ENCODE results near the gene RWDD1. TPM values are rescaled to one million over a fixed set of nuclear protein-coding genes. Genes with fewer than 3 reads are reported as not detected.

Gene RWDD1
- total and polyA plus RNA-seq, 2 donors (not counting 1 experiment from before 2014, with no cell fraction given): 22.8 to 60.3 TPM

- H3K27ac ChIP-seq (ENCODE audit: insufficient read depth, low read length): no peak overlapping the region
- H3K4me2 ChIP-seq (ENCODE audit: extremely low read depth, insufficient read depth, low read length): no peak overlapping the region
Observed at GRCh38 chr6:116568111-116568510, 3.2 kb upstream of the RWDD1 start.

DNA sequence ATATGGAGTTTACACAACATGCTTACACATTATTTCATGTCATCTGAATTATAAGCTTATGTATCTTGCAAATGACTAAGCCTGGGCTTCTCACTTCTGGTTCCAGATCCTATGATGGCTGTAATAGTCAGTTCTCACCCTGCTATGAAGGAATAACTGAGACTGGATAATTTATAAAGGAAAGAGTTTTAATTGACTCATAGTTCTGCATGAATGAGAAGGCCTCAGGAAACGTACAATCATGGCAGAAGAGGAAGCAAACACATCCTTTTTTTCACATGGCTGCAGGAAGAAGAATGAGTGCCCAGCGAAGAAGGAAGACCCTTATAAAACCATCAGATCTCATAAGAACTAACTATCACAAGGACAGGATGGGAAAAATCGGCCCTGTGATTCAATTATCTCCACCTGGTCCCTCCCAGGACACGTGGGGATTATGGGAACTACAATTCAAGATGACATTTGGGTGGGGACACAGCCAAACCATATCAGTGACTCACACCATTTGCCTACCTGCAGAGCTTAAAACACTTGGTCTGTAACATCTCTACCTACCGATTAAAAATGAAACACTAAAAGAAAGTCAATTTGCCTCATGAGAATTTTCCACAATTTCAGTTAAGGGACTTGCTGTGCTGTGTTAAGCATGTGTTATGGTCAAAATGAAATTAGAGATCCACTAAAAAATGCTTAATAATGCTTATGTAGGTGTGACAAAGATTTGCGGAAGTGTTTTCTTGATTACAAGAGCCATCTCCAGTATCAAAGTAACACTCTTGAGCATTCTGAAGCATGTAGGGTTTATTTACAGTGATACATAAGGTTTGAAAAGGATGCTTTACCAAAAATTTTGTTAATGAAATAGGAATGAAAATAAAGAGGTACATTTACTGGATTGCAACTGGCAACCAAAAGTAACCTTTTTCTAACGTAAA lies 2.2 kb upstream of the RWDD1 start:
- H3K27ac ChIP-seq (ENCODE audit: insufficient read depth, low read length): no peak overlapping the region
- H2AFZ ChIP-seq (ENCODE audit: low read length): no peak overlapping the region
- no peaks in the 10 kb centered on the region for H4K20me1 ChIP-seq (ENCODE audit: control insufficient read depth, extremely low read depth, insufficient read depth, low read length)
- no peaks in the 10 kb centered on the region for H3K9me3 ChIP-seq (ENCODE audit: control insufficient read depth, insufficient read depth, low read depth, low read length)
- DNase-seq (ENCODE audit: low read depth in 2 of 2): no peak
- H3K4me1 ChIP-seq (ENCODE audit: control insufficient read depth, extremely low read depth, insufficient read depth, low read length): no peaks in the 10 kb centered on the region
- H3K4me3 ChIP-seq (replicated peaks in 1 of 4; ENCODE audit: control extremely low read depth in 1 of 4, insufficient read depth in 1 of 4, low read depth in 3 of 4, low read length in 4 of 4): no peak overlapping the region
- H3K4me2 ChIP-seq (ENCODE audit: extremely low read depth, insufficient read depth, low read length): no peak overlapping the region
- H3K27me3 ChIP-seq (ENCODE audit: control insufficient read depth, insufficient read depth, low read length): no peaks in the 10 kb centered on the region
- no peak for TF ChIP-seq EZH2 (IDR thresholded peaks at IDR 0.05; ENCODE audit: low read length, missing control alignments)
- peaks cover 33% of the 10 kb centered on the region for H3K79me2 ChIP-seq (ENCODE audit: control insufficient read depth, insufficient read depth, low read length)
- no peak overlapping the region for H3K9ac ChIP-seq (ENCODE audit: insufficient read depth, low read length)
- no peaks in the 10 kb centered on the region for H3K36me3 ChIP-seq (ENCODE audit: control insufficient read depth, insufficient read depth, low read length)

More at GRCh38 chr6:116568111-116568510, 3.2 kb upstream of the RWDD1 start:
- Histone ChIP-seq H3K9ac (ENCODE audit: insufficient read depth, low read length) (no peak overlapping the region), H3K79me2 (ENCODE audit: control insufficient read depth, insufficient read depth, low read length) (peaks cover 23% of the 10 kb centered on the region), H3K9me3 (ENCODE audit: control insufficient read depth, insufficient read depth, low read depth, low read length) (no peaks in the 10 kb centered on the region), H4K20me1 (ENCODE audit: control insufficient read depth, extremely low read depth, insufficient read depth, low read length) (no peaks in the 10 kb centered on the region), H2AFZ (ENCODE audit: low read length) (no peak overlapping the region), H3K36me3 (ENCODE audit: control insufficient read depth, insufficient read depth, low read length) (no peaks in the 10 kb centered on the region), H3K27me3 (ENCODE audit: control insufficient read depth, insufficient read depth, low read length) (no peaks in the 10 kb centered on the region), H3K4me1 (ENCODE audit: control insufficient read depth, extremely low read depth, insufficient read depth, low read length) (no peaks in the 10 kb centered on the region), H3K4me3 (replicated peaks in 1 of 4; ENCODE audit: control extremely low read depth in 1 of 4, insufficient read depth in 1 of 4, low read depth in 3 of 4, low read length in 4 of 4) (no peak overlapping the region)
- DNase-seq (ENCODE audit: low read depth in 2 of 2): no peak
- TF ChIP-seq EZH2 (IDR thresholded peaks at IDR 0.05; ENCODE audit: low read length, missing control alignments): no peak
- TF ChIP-seq, protein P1, sequence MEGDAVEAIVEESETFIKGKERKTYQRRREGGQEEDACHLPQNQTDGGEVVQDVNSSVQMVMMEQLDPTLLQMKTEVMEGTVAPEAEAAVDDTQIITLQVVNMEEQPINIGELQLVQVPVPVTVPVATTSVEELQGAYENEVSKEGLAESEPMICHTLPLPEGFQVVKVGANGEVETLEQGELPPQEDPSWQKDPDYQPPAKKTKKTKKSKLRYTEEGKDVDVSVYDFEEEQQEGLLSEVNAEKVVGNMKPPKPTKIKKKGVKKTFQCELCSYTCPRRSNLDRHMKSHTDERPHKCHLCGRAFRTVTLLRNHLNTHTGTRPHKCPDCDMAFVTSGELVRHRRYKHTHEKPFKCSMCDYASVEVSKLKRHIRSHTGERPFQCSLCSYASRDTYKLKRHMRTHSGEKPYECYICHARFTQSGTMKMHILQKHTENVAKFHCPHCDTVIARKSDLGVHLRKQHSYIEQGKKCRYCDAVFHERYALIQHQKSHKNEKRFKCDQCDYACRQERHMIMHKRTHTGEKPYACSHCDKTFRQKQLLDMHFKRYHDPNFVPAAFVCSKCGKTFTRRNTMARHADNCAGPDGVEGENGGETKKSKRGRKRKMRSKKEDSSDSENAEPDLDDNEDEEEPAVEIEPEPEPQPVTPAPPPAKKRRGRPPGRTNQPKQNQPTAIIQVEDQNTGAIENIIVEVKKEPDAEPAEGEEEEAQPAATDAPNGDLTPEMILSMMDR (conservative IDR thresholded peaks at IDR 0.05 in 1 of 2, IDR thresholded peaks at IDR 0.05 in 1 of 2; ENCODE audit: low read depth in 1 of 2, low read length in 2 of 2): no peak

GRCh38 chr6:116571683-116572000 lies 338 bp downstream of the RWDD1 start:
- no peak for TF ChIP-seq EZH2 (IDR thresholded peaks at IDR 0.05; ENCODE audit: low read length, missing control alignments)
- TF ChIP-seq, protein P1 (conservative IDR thresholded peaks at IDR 0.05 in 1 of 2, IDR thresholded peaks at IDR 0.05 in 1 of 2; ENCODE audit: low read depth in 1 of 2, low read length in 2 of 2): no peak
- no peaks in the 10 kb centered on the region for H3K4me1 ChIP-seq (ENCODE audit: control insufficient read depth, extremely low read depth, insufficient read depth, low read length)
- no peaks in the 10 kb centered on the region for H3K9me3 ChIP-seq (ENCODE audit: control insufficient read depth, insufficient read depth, low read depth, low read length)
- H3K36me3 ChIP-seq (ENCODE audit: control insufficient read depth, insufficient read depth, low read length): no peaks in the 10 kb centered on the region
- no peak for DNase-seq (ENCODE audit: low read depth in 2 of 2)
- peak overlapping the region; percentile 99 for H3K4me2 ChIP-seq (ENCODE audit: extremely low read depth, insufficient read depth, low read length)
- peak overlapping the region; percentile 87 for H3K27ac ChIP-seq (ENCODE audit: insufficient read depth, low read length)
- H3K79me2 ChIP-seq (ENCODE audit: control insufficient read depth, insufficient read depth, low read length): peaks cover 51% of the 10 kb centered on the region
- H2AFZ ChIP-seq (ENCODE audit: low read length): peak overlapping the region; percentile 93
- H3K4me3 ChIP-seq (replicated peaks in 1 of 4; ENCODE audit: control extremely low read depth in 1 of 4, insufficient read depth in 1 of 4, low read depth in 3 of 4, low read length in 4 of 4): peak overlapping the region; percentile 92 to 96 (median 94)
- H3K27me3 ChIP-seq (ENCODE audit: control insufficient read depth, insufficient read depth, low read length): no peaks in the 10 kb centered on the region
- no peaks in the 10 kb centered on the region for H4K20me1 ChIP-seq (ENCODE audit: control insufficient read depth, extremely low read depth, insufficient read depth, low read length)
- H3K9ac ChIP-seq (ENCODE audit: insufficient read depth, low read length): peak overlapping the region; percentile 96
